Cardiac septum (tissue), 1 donor: ENCODE data around the gene TENM4. TPM values are rescaled to one million over a fixed set of nuclear protein-coding genes. Genes with fewer than 3 reads are reported as not detected.

Experiments
- DNase-seq: peaks from one replicate; pipeline ENCODE4 v3.0.0-alpha.2; 2020; ENCODE audit warnings: low spot score
- intact Hi-C: fragments of 100-400 bp; cut with DNase I; formaldehyde crosslinking; loops from one replicate; pipeline ENCODE4 v1.14.0; 2022
- long read RNA-seq: library from polyadenylated mRNA; unstranded; transcript quantifications from one replicate; pipeline ENCODE4 v2.0.0, GENCODE V29; 2021
- total RNA-seq: library from RNA; stranded (reverse); fragmentation: NEBNext Ultra II Directional; extraction: Animal tissue kit (Norgen Biotek cat#: 25700); gene quantifications from one replicate; pipeline ENCODE4 v1.2.1, GENCODE V29; 2021
- donor health status: DM: no; HTN: no; CAD: no.

Gene TENM4
- 3.4 TPM for total RNA-seq
- long read RNA-seq, partial matches to known transcripts, result 1 of 2 reads
- long read RNA-seq, other reads (novel, unspliced or antisense), result 1 of 2 reads

DNA sequence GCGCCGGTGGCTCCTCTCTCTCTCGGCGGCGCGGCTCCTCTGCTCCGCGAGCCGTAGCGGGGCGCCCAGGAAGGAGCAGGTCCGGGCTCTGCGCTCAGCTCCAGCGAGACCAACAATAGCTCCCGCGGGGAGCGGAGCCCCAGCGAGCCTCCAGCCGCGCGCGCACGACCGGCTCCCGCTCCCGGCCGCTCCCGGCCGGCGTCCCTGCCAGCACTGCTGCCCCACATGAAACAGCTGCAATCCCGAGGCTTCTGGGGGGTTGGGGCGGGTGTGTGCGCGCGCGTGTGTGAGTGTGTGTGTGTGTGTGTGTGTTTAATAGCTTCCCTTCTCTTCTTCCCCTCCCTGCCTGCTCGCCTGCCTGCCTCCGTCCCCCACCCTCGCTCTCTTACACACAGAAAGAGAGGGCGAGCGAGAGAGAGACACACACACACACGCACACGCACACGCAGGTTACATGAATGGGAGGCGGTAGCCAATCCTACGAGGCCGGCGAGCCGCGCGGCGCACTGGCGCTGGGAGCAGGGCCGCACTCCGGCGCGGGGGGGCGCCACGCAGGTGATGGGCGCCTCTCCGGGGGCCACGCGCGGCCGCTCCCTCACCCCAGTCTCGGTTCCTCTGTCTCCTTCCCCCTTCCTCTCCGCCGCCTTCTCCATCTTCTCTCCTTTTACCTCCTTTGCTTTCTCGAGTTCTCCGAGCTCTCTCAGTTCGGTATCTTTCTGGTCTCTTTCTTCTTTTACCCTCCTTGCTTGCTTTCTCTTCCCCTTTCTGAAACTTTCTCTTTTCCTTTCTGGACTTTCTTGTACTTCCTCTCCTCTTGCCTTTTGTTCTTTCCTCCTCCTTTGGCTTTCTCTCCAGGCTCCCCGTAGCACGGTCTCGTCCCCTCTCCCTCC, at the start of gene TENM4:
Gene TENM4, minus strand, starts transcription at position 460 of the 890 bp plus-strand sequence. CDS start 371,086 bp downstream, outside the sequence.
- intact Hi-C loops, result no loop called here
- DNase-seq, result no peak

GRCh38 chr11:79488286-79488685, 47.5 kb upstream of the TENM4 start:
- intact Hi-C loops, result no loop called here

DNA sequence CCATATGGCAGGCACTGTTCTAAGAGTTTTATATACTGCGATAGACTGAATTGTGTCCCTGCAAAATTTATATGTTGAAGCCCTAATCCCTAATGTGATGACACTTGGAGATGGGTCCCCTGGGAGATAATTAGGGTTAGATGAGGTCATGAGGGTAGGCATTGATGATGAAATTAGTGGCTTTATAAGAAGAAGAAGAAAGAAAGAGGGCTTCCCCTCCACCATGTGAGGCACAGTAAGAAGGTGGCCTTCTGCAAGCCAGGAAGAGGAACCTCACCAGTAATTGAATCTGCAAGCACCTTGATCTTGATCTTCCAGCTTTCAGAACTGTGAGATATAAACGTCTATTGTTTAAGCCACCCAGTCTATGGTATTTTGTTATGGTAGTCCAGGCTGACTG, 46.6 kb upstream of the TENM4 start:
- intact Hi-C loops, result no loop called here
- no peak for DNase-seq

More at GRCh38 chr11:79488286-79488685, 47.5 kb upstream of the TENM4 start:
- DNase-seq, result no peak

GRCh38 chr11:79486242-79486984, 45.6 kb upstream of the TENM4 start:
- intact Hi-C loops, result no loop called here

DNA sequence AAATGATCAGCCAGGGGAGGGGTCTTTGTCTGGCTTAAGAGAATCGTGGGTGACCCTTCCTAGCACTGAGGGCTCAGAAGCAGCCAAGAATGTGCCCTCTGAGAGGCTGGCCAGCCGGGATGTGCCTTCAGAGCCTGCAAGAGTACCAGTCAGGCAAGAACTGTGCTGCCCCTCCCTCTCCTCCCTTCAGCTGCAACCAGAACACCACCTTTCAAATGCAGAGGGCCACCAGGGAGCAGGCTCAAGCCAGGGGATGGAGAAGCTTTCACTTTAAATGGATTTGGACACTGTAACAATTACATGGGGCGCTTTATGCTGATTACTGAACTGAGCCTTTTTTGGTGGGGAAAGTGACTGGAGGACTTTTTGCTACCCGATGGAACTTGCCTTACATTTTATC, 44.9 kb upstream of the TENM4 start:
- DNase-seq, result no peak
- intact Hi-C loops, result no loop called here

More at GRCh38 chr11:79486242-79486984, 45.6 kb upstream of the TENM4 start:
- DNase-seq, result no peak

DNA sequence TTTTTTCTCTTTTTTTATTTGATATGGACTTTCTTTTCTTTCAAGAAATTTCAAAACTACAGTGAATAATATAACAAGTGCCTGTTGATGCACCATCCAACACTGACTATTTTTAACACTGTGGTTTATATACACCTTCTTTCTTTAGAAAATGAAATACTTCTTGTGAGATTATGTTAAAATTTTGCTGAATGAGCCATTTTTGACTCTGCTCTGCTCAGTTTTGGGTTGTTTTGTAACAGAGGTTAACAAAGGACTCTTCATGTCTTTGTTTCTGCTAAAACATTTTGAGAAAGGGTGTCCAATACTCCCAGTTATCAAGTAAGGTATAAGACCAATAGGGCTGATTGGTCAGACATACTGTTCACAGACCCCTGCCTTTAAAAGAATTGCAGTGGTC, 44.0 kb upstream of the TENM4 start:
- intact Hi-C loops, result no loop called here
- DNase-seq, result no peak

DNA sequence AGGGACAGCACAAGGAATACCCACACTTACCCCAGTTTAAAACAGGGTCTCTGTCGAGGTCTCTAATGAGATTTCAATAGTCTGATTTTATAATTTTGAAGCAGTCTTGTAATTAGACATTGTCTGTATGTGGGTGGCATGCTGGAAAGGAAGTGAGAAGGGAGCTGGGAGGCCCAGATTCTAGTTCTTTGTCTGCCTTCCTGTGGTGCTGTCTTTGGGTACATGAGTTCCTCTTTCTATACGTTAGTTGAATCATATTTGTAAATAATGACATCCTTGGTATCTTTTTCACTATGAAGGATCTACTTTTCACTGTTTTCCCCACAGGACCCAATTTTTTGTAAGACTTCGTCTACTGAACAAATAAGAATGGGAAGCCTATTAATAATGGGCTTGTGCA, 42.0 kb upstream of the TENM4 start:
- intact Hi-C loops, result no loop called here

GRCh38 chr11:79481795-79482194, 41.0 kb upstream of the TENM4 start:
- no peak for DNase-seq

More for the DNA sequence above, 42.0 kb upstream of the TENM4 start:
- no peak for DNase-seq

GRCh38 chr11:79480864-79481263, 40.0 kb upstream of the TENM4 start:
- intact Hi-C loops, result no loop called here
- no peak for DNase-seq

More at GRCh38 chr11:79481795-79482194, 41.0 kb upstream of the TENM4 start:
- intact Hi-C loops, result no loop called here

DNA sequence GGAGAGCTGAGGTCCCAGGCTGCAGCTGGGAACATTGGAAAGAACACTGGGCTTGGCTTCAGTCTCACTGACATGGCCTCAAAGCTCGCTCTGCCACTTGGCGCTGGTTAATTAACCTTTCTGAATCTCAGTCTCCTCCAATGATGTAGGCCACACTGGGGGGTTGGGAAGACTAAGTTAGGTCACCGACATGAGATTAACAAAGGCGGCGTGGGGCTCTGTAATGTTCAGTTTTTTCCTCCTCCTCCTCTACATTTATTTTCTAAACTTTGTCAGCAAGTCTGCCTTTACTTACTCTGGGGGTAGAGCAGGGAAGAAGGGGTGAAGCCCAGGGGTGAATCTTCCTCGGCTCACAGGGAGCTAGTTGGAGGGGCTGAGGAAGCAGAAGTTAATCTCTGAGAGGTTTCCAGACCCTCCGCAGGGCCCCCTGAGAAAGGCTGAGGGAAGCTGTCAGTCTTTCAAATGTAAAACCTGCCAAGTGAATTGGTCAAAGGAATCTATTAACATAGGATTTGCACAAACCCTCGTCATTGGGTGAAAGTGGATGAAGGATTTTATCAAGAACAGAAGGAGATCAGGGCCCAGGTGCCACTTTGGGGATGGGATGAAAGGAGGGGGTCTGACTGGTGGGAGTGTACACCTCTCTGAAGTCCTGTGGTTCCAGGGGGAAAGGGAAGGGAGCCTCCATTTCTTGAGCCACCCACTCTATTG, 32.1 kb upstream of the TENM4 start:
- intact Hi-C loops, result no loop called here
- no peak for DNase-seq

DNA sequence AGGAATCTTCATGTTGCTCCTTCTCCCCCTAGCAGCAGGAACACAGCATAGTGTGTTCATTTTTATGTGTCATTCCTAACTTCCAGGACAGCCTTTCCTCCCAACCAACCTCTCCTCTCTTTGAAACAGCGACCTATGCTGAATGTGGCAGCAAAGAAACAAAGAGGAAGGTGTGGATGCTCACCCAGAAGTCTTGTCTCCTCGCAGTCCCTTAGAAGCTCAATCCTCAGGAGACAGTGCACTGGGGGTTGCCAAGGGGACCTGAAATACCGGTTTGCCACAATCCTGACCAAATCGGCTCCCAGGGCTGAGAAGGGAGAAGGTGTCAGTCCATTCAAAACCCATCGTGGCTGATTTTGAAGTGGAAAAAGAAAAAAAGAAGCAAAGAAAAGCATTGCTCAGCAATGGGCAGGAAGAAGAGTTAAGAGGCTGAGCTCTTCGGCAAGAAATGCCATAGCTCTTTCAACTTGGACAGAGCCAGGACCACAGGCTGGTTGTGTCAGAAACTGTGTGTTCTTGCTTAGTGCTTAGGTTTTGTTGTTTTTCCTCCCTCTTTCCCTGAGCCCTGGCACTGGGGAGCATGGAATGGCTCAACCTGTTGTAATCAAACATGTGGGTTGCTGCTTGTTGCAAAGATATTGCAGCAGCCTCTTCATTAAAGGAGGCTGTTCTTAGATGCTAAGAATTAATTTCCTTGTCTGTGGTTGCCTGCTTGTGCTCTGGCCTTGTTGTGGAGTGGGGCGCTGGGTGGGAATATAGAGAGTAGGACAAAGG, 30.4 kb upstream of the TENM4 start:
- intact Hi-C loops, result no loop called here
- no peak for DNase-seq

- intact Hi-C loops, result no loop called here
- DNase-seq, result no peak
Measured at GRCh38 chr11:79470161-79470560, 29.3 kb upstream of the TENM4 start.

- intact Hi-C loops, result no loop called here
- DNase-seq, result no peak
Measured at GRCh38 chr11:79467761-79468160, 26.9 kb upstream of the TENM4 start.

- intact Hi-C loops, result no loop called here
- DNase-seq, result no peak
Measured at GRCh38 chr11:79466411-79466810, 25.6 kb upstream of the TENM4 start.

DNA sequence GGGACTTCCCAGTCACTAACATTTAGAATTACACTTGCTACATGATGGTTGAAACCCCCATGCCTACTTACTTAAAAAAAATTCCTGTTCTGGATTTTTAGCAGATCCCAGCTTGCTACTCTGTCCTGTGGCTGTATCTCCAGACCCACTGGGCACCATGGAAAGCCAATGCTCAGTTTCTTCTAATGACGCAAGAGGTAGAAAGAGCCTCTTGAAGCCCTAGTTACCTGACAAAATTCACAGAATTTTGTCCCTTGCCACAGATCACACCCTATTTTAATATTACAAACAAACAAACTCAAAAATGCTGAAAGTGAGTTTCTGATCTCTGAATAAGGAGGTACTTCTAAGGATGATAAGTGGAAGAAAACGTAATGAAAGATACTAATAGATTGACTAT, 24.3 kb upstream of the TENM4 start:
- no peak for DNase-seq
- intact Hi-C loops, result no loop called here

GRCh38 chr11:79461666-79462645, 21.1 kb upstream of the TENM4 start:
- intact Hi-C loops, result no loop called here
- no peak for DNase-seq

DNA sequence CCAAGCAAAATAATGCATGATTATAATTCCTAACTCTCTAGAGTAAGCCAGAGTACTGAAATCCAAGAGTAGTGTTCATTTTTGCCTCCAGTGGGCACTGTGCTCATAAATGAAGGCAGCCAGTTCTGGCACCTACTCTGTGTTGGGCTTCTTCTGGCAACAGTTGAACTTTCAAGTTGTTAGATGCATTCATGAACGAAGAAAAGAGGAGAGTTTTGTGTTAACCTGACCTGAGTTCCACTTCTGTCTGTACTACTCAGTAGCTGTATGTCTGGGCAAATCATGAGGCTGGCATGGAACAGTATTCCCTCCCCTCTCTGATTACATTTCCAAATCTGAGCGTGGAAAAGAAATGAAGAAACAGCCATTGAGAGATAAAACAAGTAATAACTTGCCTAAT, 20.3 kb upstream of the TENM4 start:
- no peak for DNase-seq
- intact Hi-C loops, result no loop called here

DNA sequence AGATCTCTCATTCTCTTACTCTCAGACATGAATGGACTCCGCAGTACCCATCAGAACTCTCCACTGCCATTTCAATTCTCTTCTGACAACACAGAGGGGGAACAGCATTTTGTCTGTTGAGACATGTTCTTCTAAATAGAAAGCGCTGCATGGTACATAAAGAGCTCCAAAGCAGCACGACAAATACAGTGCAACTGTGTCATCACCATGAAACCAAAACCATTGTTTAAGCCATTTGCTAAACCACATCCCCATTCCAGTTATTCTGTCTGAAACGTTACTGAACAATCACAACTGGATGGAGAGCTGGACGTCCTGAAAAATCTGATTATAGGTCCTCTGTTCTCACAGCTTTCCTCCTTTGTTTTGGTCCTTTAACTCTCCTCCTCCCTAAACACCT, 17.9 kb upstream of the TENM4 start:
- no peak for DNase-seq
- intact Hi-C loops, result no loop called here
